GM13977 (cell line): ENCODE results near the gene AKAP8L.

Experiments used
- DNase-seq: peaks from one replicate; pipeline ENCODE4 v3.0.0; 2012; ENCODE audit warnings: low spot score
- in situ Hi-C: fragments of 300-500 bp; cut with MboI; formaldehyde crosslinking; loops from one replicate; pipeline ENCODE4 v1.12.0; 2022; ENCODE audit warnings: low sequenced_read_pairs, low pct_unique_long_range_greater_than_20kb, mixed read lengths, inconsistent platforms; ENCODE audit not compliant: unreplicated experiment
- TF ChIP-seq, protein P1 (sequence below): IDR thresholded peaks from 2 replicates; pipeline ENCODE4 v1.5.1; 2012; ENCODE audit warnings: mild to moderate bottlenecking, control low read depth; ENCODE audit not compliant: insufficient read depth; ENCODE audit errors: extremely low read depth, missing control alignments

The AKAP8L gene

DNA sequence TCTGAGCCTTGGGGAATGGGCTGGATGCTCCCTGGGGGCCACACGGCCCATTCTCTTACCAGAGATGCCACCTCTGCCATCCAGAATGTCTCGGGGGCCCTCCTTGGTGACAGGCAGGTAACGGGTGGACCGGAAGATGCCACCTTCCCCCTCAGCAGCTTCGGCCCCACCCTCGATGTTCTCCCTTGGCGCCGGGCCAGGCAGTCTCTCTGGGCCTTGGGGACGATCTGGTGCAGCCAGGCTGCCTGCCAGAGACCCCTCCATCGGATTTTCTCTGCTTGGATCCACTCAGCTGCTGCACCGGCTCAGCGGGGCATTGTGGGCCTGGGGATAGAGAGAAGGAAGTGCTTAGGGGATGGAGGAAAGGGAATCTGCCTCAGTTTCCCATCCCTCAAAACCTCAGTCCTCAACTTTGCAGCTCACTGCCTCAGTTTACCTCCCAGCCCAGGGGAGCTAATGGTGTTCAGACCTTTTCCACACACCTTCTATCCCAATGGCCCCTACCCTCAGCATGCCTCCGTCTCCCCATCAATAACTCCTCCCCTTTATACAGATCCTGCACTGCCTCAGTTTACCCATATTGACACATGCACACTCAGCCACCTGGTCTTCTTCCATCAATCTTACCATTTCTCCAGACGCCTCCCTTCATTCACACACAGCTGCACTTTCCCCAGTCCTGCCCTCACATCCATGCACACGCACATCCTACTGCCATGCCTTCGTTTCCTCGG, 29.4 kb upstream of the AKAP8L start:
- no peak for DNase-seq
- TF ChIP-seq, protein P1, sequence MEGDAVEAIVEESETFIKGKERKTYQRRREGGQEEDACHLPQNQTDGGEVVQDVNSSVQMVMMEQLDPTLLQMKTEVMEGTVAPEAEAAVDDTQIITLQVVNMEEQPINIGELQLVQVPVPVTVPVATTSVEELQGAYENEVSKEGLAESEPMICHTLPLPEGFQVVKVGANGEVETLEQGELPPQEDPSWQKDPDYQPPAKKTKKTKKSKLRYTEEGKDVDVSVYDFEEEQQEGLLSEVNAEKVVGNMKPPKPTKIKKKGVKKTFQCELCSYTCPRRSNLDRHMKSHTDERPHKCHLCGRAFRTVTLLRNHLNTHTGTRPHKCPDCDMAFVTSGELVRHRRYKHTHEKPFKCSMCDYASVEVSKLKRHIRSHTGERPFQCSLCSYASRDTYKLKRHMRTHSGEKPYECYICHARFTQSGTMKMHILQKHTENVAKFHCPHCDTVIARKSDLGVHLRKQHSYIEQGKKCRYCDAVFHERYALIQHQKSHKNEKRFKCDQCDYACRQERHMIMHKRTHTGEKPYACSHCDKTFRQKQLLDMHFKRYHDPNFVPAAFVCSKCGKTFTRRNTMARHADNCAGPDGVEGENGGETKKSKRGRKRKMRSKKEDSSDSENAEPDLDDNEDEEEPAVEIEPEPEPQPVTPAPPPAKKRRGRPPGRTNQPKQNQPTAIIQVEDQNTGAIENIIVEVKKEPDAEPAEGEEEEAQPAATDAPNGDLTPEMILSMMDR, result no peak
- in situ Hi-C loops, result no loop called here

DNA sequence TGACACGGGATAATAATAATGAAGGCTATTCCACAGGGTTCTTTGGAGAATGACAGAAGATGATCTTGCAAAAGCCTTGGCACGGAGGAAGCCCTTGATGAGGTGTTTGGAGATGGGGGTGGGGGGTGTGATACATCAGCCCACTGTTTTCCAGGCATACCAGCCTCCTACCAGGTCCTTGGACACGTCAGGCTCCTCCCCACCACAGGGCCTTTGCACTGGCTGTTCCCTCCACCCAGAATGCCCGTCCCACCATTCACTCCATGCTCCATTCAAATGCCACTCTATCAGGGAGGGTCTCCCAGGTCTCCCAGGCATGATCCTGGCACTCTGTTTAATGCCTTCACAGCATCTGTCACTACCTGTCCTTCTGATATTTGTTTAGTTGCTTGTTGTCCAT, 28.3 kb upstream of the AKAP8L start:
- in situ Hi-C loops, result no loop called here
- no peak for DNase-seq
- TF ChIP-seq, protein P1, result no peak

DNA sequence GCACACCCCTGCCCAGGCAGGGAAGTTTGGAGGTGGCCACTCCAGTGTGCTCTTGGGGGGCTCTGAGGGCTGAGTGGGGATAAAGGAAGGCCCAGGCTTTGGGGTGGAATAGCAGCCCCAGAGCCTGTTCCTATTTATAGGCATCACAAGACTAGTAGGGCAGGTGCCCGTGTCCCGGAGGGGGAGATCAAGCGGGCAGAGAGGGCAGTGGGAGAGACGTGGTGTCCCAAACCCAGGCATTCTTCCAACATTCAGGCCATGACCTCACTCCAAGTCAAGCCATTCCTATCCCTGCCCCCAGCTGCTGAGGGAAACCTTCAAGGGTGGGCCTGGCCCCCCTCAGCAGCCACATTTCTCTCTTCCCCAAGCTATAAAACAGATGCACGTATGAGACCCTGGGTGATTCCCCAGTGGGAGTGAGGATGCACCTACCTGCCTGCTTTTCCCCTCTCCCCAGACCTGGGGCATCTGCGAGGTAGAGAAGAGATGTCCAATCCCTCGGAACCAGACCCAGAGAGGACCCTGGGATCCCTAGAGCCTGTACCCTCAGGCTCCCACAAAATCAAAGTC, 27.1 kb upstream of the AKAP8L start:
- no peak for DNase-seq
- TF ChIP-seq, protein P1, result no peak
- in situ Hi-C loops, result no loop called here

DNA sequence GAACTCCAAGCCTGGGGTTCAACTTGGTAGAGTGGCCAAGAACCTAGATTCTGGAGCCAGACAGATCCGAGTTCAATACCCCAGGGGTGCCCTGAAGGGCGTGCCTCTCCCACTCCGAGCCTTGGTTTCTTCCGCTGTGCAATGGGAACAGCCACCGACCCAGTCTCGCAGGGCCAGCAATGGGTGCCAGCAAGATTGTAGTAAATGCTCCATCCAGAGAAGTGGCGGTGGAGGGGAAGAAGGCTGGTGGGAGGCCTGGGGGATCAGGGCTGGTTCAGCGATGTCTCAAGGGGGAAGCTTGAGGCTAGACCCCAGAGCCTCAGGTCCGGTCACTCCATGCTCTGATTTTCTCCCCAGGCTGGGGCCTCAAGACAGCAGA, 26.4 kb upstream of the AKAP8L start:
- TF ChIP-seq, protein P1, result no peak
- in situ Hi-C loops, result no loop called here

DNA sequence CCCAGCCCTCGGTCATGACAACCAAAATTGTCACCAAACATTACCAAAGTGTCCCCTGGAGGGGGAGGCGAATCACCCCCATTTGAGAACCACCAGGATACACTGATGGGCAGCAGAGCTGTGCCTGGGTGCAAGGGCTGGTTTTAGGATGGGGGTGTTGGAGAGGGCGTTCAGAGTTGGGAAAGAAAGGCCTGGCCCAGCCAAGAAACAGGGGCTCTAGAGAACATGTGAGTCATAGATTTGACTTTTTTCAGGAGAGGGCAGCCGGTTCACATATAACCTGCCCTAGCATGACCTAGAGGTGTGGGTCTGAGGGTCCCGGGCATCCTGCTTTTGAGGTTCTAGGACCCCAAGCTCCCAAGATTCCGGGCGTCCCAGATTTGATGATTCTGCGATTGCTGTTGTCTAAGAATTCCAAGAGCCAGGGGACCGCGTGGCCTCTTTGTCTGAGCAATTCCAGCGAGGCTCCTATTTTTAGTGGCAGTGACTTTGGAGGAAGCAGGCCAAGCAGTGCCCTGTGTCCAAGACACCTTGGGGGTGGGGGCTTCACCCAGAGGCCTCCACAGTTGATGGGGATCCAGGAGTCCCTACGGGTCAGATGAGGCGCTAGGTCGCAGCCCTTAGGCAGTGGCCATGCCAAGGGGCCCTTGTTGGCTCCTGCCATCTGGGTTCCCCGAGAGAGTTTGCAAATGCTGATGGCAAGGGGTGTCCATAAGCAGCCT, 25.9 kb upstream of the AKAP8L start:
- DNase-seq, result no peak
- in situ Hi-C loops, result no loop called here
- TF ChIP-seq, protein P1, result no peak

More for the DNA sequence above, 26.4 kb upstream of the AKAP8L start:
- DNase-seq, result no peak

DNA sequence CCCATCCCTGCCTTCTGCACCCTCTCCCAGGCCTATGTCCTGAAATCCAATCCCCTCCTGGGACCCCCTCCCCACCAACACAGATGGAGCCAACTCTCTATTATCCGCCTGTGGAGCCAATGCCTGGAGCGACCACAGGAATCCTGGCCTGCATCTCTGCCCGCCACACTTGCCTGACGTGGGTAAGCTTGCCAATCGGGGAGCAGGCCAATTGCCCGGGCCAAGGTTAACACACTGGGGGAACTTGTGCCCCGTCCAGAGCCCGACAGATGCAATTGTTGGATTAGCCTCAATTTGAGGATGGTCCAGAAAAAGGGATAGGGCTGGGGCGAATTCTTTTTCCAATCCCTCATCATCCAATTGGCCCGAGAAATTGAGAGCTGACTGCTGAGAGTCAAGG, 25.1 kb upstream of the AKAP8L start:
- TF ChIP-seq, protein P1, result no peak
- no peak for DNase-seq
- in situ Hi-C loops, result no loop called here
